A673 (cell line): ENCODE data around the gene PREX1. TPM values are rescaled to one million over a fixed set of nuclear protein-coding genes. Genes with fewer than 3 reads are reported as not detected.
"Not testable (repeated sequence)": the region's sequence is repeated elsewhere in the genome, so short reads cannot be mapped to it uniquely, and the experiment has no call there.

ENCODE experiments used
- BruUV-seq: library from RNA; stranded (reverse); fragments of 400-500 nt; replicated peaks from 2 replicates; lab custom pipeline; 2021; lab: Mats Ljungman, UMichigan
- CTCF ChIA-PET: fragments of 300-600 bp; sonication (Branson Sonifier 250); formaldehyde crosslinking; loops from one replicate; lab custom pipeline; 2022; ENCODE audit warnings: antibody characterized with exemption; lab: Charles Lee
- POLR2A ChIA-PET: fragments of 300-600 bp; sonication (Branson Sonifier 250); formaldehyde crosslinking; loops from one replicate; lab custom pipeline; 2022; ENCODE audit warnings: antibody characterized with exemption; ENCODE audit not compliant: low non-redundant PET; lab: Charles Lee
- DNase-seq: peaks from one replicate; pipeline ENCODE4 v3.0.0-alpha.2; 2015; ENCODE audit warnings: low spot score
- H3K27ac ChIP-seq: fragments of 200-600 bp; sonication (generic); 2 replicates; pipeline ENCODE4 v1.5.1; 2016; ENCODE audit warnings: mixed run types, low read depth, mild to moderate bottlenecking, mixed read lengths, antibody characterized with exemption, low read length; ENCODE audit not compliant: poor library complexity, severe bottlenecking
- H3K27me3 ChIP-seq: fragments of 200-600 bp; sonication (generic); replicated peaks from 2 replicates; pipeline ENCODE4 v1.6.1; 2017; ENCODE audit warnings: mixed run types, low read depth, mild to moderate bottlenecking, mixed read lengths, antibody characterized with exemption, low read length; ENCODE audit not compliant: insufficient read depth, poor library complexity
- H3K36me3 ChIP-seq: fragments of 200-600 bp; sonication (generic); 2 replicates; pipeline ENCODE4 v1.6.1; 2016; ENCODE audit warnings: mixed run types, mild to moderate bottlenecking, mixed read lengths, antibody characterized with exemption, low read length; ENCODE audit not compliant: insufficient read depth, poor library complexity, severe bottlenecking
- H3K4me1 ChIP-seq: fragments of 200-600 bp; sonication (generic); 2 replicates; pipeline ENCODE4 v1.6.1; 2017; ENCODE audit warnings: mixed run types, mild to moderate bottlenecking, mixed read lengths, antibody characterized with exemption, low read length; ENCODE audit not compliant: insufficient read depth, poor library complexity, severe bottlenecking
- H3K4me3 ChIP-seq: fragments of 200-600 bp; sonication (generic); 2 replicates; pipeline ENCODE4 v1.5.1; 2016; ENCODE audit warnings: low read depth, mixed run types, mild to moderate bottlenecking, mixed read lengths, low read length; ENCODE audit not compliant: poor library complexity, severe bottlenecking
- H3K9me3 ChIP-seq: fragments of 200-600 bp; sonication (generic); 2 replicates; pipeline ENCODE4 v1.6.1; 2016; ENCODE audit warnings: mixed run types, low read depth, mild to moderate bottlenecking, mixed read lengths, antibody characterized with exemption, low read length; ENCODE audit not compliant: poor library complexity, severe bottlenecking
- EZH2 ChIP-seq: fragments of 200-600 bp; sonication (generic); IDR thresholded peaks from 2 replicates; pipeline ENCODE4 v1.6.1; 2017; ENCODE audit warnings: borderline replicate concordance, low read depth, mild to moderate bottlenecking, mixed read lengths, antibody characterized with exemption, low read length; ENCODE audit not compliant: poor library complexity, severe bottlenecking
- intact Hi-C: fragments of 100-400 bp; cut with micrococcal nuclease; formaldehyde crosslinking; loops from one replicate; pipeline ENCODE4 v1.10.0; 2022; ENCODE audit not compliant: unreplicated experiment
- total RNA-seq: library from RNA; stranded (reverse); gene quantifications from 2 replicates; pipeline ENCODE4 v1.2.3, GENCODE V29; 2021
- TF ChIP-seq, protein P1 (sequence below): fragments of 300-800, 200-600 bp; sonication (generic); conservative IDR thresholded peaks from 2 replicates; pipeline ENCODE4 v1.5.1; 2017; ENCODE audit warnings: low read depth, mild to moderate bottlenecking, antibody characterized with exemption, low read length, moderate library complexity, mixed read lengths

Gene PREX1
- total RNA-seq, 1 experiment from 2014 or later, result 145 TPM

DNA sequence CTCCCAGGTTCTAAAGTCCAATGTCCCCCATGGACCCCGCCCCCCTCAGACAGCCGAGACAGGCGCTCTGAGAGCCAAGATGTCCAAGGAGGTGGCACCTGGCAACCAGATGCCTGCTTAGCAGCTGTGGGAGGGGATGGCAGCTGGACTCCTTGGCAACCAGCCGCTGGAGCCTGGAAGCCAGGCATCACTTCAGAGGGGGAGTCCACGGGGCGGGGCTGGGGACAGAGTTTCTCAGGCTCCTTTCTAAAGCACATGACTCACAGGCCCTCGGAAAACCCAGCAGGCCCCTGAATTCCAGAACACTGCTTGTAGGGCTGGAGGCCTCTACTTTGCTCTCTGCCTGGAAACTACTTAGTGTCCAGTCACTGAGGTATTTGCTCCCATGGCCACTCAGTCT, 51.5 kb downstream of the PREX1 start:
- TF ChIP-seq, protein P1, sequence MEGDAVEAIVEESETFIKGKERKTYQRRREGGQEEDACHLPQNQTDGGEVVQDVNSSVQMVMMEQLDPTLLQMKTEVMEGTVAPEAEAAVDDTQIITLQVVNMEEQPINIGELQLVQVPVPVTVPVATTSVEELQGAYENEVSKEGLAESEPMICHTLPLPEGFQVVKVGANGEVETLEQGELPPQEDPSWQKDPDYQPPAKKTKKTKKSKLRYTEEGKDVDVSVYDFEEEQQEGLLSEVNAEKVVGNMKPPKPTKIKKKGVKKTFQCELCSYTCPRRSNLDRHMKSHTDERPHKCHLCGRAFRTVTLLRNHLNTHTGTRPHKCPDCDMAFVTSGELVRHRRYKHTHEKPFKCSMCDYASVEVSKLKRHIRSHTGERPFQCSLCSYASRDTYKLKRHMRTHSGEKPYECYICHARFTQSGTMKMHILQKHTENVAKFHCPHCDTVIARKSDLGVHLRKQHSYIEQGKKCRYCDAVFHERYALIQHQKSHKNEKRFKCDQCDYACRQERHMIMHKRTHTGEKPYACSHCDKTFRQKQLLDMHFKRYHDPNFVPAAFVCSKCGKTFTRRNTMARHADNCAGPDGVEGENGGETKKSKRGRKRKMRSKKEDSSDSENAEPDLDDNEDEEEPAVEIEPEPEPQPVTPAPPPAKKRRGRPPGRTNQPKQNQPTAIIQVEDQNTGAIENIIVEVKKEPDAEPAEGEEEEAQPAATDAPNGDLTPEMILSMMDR, result no peak
- no peak for TF ChIP-seq EZH2
- peaks cover under 1% of the 10 kb centered on the region for H3K4me1 ChIP-seq
- no peak overlapping the region for H3K4me3 ChIP-seq
- no peaks in the 10 kb centered on the region for H3K9me3 ChIP-seq
- peak; percentile 41 for DNase-seq
- ChIA-PET CTCF (no interaction called here), POLR2A (no interaction called here)
- BruUV-seq, result no TSS peak
- H3K27me3 ChIP-seq, result no peaks in the 10 kb centered on the region
- H3K36me3 ChIP-seq, result peaks cover 27% of the 10 kb centered on the region
- H3K27ac ChIP-seq, result no peak overlapping the region
- intact Hi-C loops, result no loop called here

- H3K4me3 ChIP-seq, H3K27ac ChIP-seq, POLR2A ChIA-PET, H3K4me1 ChIP-seq, DNase-seq, intact Hi-C loops, H3K9me3 ChIP-seq, H3K27me3 ChIP-seq, BruUV-seq, CTCF ChIA-PET: not testable (repeated sequence)
- peaks cover 31% of the 10 kb centered on the region for H3K36me3 ChIP-seq
Measured at GRCh38 chr20:48775545-48775944, 52.3 kb downstream of the PREX1 start.

- Histone ChIP-seq H3K36me3 (peaks cover 28% of the 10 kb centered on the region), H3K9me3 (no peaks in the 10 kb centered on the region), H3K4me3 (no peak overlapping the region), H3K4me1 (no peaks in the 10 kb centered on the region), H3K27me3 (no peaks in the 10 kb centered on the region), H3K27ac (peak overlapping the region; percentile 7)
- intact Hi-C loops, result no loop called here
- no peak for DNase-seq
- no TSS peak for BruUV-seq
- CTCF ChIA-PET, result no interaction called here
- POLR2A ChIA-PET, result no interaction called here
- TF ChIP-seq, protein P1, result no peak
- no peak for TF ChIP-seq EZH2
Measured at GRCh38 chr20:48774696-48775095, 53.1 kb downstream of the PREX1 start.

DNA sequence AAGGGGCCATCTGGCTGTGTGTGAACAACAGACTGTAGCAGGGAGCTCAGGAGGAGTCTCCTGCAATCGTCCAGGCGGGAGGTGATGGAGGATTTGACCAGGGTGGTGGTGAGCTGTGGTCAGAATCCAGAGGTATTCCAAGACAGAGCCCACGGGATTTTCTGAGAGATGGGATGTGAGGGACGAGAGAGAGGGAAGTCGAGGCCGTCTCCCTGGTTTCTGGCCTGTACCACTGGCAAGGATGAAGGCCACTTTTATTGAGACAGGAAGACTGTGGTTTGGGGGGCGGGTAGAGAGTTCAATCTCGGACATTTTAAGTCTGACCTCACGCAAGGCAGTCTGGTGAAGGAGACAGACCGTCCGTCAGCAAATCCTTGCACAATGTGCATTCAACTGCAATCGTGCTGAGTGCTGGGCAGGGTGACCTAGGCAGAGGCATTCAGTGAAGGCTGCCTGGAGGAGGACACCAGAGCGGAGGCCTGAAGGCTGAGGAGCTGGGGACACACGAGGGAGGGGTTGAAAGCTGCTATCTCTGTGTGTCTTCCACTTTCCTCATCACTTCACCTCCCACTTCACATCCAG, 53.9 kb downstream of the PREX1 start:
- Histone ChIP-seq H3K36me3 (peaks cover 23% of the 10 kb centered on the region), H3K27ac (peak overlapping the region; percentile 7), H3K27me3 (no peaks in the 10 kb centered on the region), H3K9me3 (no peaks in the 10 kb centered on the region), H3K4me1 (peaks cover 3% of the 10 kb centered on the region), H3K4me3 (no peak overlapping the region)
- intact Hi-C loops, result no loop called here
- ChIA-PET POLR2A (no interaction called here), CTCF (no interaction called here)
- no peak for DNase-seq
- TF ChIP-seq, protein P1, result no peak
- no peak for TF ChIP-seq EZH2
- no TSS peak for BruUV-seq
